Stomach (tissue), 9 donors: ENCODE results near the gene ZNF583. TPM values are rescaled to one million over a fixed set of nuclear protein-coding genes. Genes with fewer than 3 reads are reported as not detected.

Experiments
- DNase-seq, 2 donors: peaks; one replicate each; pipeline versions ENCODE4 v3.0.0 to v3.0.0-alpha.2; 2013 to 2019
- H3K27ac ChIP-seq, 5 donors: fragments of 200-600 bp in 4 of 5; sonication (generic) in 4 of 5; one replicate each; pipeline ENCODE4 v1.5.1; 2013 to 2019; ENCODE audit warnings: mild to moderate bottlenecking in 1 of 5, moderate library complexity in 1 of 5
- H3K27me3 ChIP-seq, 3 donors: fragments of 200-600 bp; sonication (generic); one replicate each; pipeline ENCODE4 v1.5.1; 2017 to 2019; ENCODE audit warnings: mixed run types in 1 of 3
- H3K36me3 ChIP-seq, 4 donors: fragments of 200-600 bp; sonication (generic); 1 replicate in 3 of 4; 2 replicates in 1 of 4; pipeline ENCODE4 v1.5.1; 2016 to 2019
- H3K4me1 ChIP-seq, 4 donors: fragments of 200-600 bp; sonication (generic); one replicate each; pipeline ENCODE4 v1.5.1; 2016 to 2019
- H3K4me3 ChIP-seq, 4 donors: fragments of 200-600 bp; sonication (generic) in 3 of 4; one replicate each; pipeline ENCODE4 v1.5.1; 2016 to 2019; ENCODE audit warnings: mild to moderate bottlenecking in 1 of 4
- H3K9me3 ChIP-seq, 4 donors: fragments of 200-600 bp; sonication (generic); one replicate each; pipeline ENCODE4 v1.5.1; 2016 to 2019
- CTCF ChIP-seq, 7 experiments: fragments of 450-650 bp in 4 of 7; fragments of 200-600 bp in 3 of 7; sonication (generic) in 3 of 7; IDR thresholded peaks; one replicate each; pipeline ENCODE4 v1.5.1; 2016 to 2019; ENCODE audit warnings: antibody characterized with exemption in 7 of 7, control low read depth in 2 of 7, mild to moderate bottlenecking in 1 of 7
- EP300 ChIP-seq: sonication (generic); formaldehyde crosslinking; IDR thresholded peaks from one replicate; pipeline ENCODE4 v1.6.1; 2017; ENCODE audit warnings: antibody characterized with exemption
- POLR2A ChIP-seq, 4 donors: fragments of 450-650 bp; IDR thresholded peaks; one replicate each; pipeline ENCODE4 v1.6.1; 2016; ENCODE audit warnings: antibody characterized with exemption in 4 of 4, control low read depth in 2 of 4, mild to moderate bottlenecking in 1 of 4, moderate library complexity in 1 of 4
- POLR2AphosphoS5 ChIP-seq, 3 donors: sonication (generic); formaldehyde crosslinking; IDR thresholded peaks; one replicate each; pipeline ENCODE4 v1.6.1; 2016; ENCODE audit warnings: antibody characterized with exemption in 3 of 3
- WGBS, 5 donors: extraction: QIAGEN DNeasy Blood & Tissue Kit in 3 of 5; methylation state at CpG; one replicate each; pipeline versions ENCODE4 v1.1.5 to v1.1.7; 2013 to 2018; 5-methylcytosine and 5-hydroxymethylcytosine counted together
- intact Hi-C: fragments of 100-400 bp; cut with DNase I; formaldehyde crosslinking; loops from one replicate; pipeline ENCODE4 v1.15.1; 2023; ENCODE audit warnings: low total_unique reads
- polyA plus RNA-seq, 3 donors: library from polyadenylated mRNA; stranded (reverse); fragments of 200-250 nt; gene quantifications; one replicate each; pipeline ENCODE4 v1.2.3, GENCODE V29; 2013
- total RNA-seq, 5 donors: library from RNA; depleted of rRNA; stranded (reverse); fragments of >200 nt; gene quantifications; one replicate each; pipeline versions ENCODE4 v1.1.0 to v1.2.3, GENCODE V29; 2014 to 2016
- donor health status: healthy with polysubstance abuse.
- donor health status: Bipolar disorder and iron deficiency.
- donor health status: healthy.

The ZNF583 gene
- total and polyA plus RNA-seq, 8 donors = 0.45 to 13.0 (median 3.3) TPM; not detected in 1

GRCh38 chr19:56377105-56377924 lies 26.8 kb upstream of the ZNF583 start:
- H3K9me3 ChIP-seq = peaks cover 51 to 100% (median 75%) of the 10 kb centered on the region in 4 donors
- no peaks in the 10 kb centered on the region for H3K4me1 ChIP-seq
- no peak for TF ChIP-seq POLR2A (IDR thresholded peaks at IDR 0.05)
- TF ChIP-seq CTCF (IDR thresholded peaks at IDR 0.05) = no peak
- no peak for TF ChIP-seq POLR2AphosphoS5 (IDR thresholded peaks at IDR 0.05)
- no peak for TF ChIP-seq EP300
- DNase-seq = no peak
- WGBS, 5 donors = 91 to 96% (median 92%) methylated on average over 11 of the region's 11 CpGs
- no peaks in the 10 kb centered on the region for H3K27me3 ChIP-seq
- H3K36me3 ChIP-seq = peaks cover 37 to 73% (median 67%) of the 10 kb centered on the region in 4 donors
- intact Hi-C loops = no loop called here
- H3K4me3 ChIP-seq = no peak overlapping the region
- H3K27ac ChIP-seq = no peak overlapping the region

DNA sequence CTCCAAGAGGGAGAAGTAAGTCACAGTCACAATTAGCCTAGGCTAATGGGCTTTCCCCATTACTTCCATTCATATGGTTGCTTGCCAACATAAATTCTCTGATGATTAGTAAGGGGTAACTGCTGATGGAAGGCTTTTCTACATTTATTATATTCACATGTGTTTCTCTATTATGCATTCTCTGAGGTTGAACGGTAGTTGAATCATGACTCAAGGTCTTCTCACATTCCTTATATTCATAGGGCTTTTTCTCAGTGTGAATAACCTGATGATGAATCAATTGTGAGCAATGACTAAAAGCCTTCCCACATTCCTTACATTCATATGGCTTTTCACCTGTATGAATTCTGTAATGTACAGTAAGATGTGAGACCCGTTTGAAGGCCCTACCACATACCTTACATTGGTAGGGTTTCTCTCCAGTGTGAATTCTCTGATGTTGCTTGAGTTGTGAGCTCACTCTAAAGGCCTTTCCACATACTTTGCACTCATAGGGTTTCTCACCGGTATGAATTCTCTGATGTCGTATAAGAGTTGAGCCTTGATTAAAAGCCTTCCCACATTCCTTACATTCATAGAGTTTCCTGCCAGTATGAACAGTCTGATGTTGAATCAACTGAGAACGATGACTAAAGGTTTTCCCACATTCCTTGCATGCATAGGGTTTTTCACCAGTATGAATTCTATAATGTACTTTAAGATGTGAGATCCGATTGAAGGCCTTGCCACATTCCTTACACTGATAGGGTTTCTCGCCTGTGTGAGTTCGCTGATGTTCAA lies 20.1 kb upstream of the ZNF583 start:
- H3K9me3 ChIP-seq = peaks cover 9 to 96% (median 71%) of the 10 kb centered on the region in 4 donors
- WGBS, 5 donors = 92 to 97% (median 95%) methylated on average over 8 of the region's 8 CpGs

GRCh38 chr19:56393119-56394012 lies 10.8 kb upstream of the ZNF583 start, which contains the start of gene ZNF582:
ZNF582 (minus strand) TSS chr19:56393534; CDS start chr19:56391752, 1,782 bp downstream.
- intact Hi-C loops = no loop called here

More for the DNA sequence above, 20.1 kb upstream of the ZNF583 start:
- DNase-seq = no peak
- TF ChIP-seq CTCF (IDR thresholded peaks at IDR 0.05) = no peak
- TF ChIP-seq EP300 = no peak
- TF ChIP-seq POLR2A (IDR thresholded peaks at IDR 0.05) = no peak
- no peak for TF ChIP-seq POLR2AphosphoS5 (IDR thresholded peaks at IDR 0.05)
- no peaks in the 10 kb centered on the region for H3K4me1 ChIP-seq
- no peak overlapping the region for H3K4me3 ChIP-seq
- H3K27me3 ChIP-seq = no peaks in the 10 kb centered on the region
- intact Hi-C loops = no loop called here
- H3K27ac ChIP-seq = no peak overlapping the region
- peaks cover 0 to 68% (median 55%) of the 10 kb centered on the region in 4 donors for H3K36me3 ChIP-seq

More at GRCh38 chr19:56393119-56394012, 10.8 kb upstream of the ZNF583 start, which contains the start of gene ZNF582:
- H3K9me3 ChIP-seq = peaks cover 4 to 81% (median 36%) of the 10 kb centered on the region in 4 donors
- peak within 1 kb of the TSS; percentile 56 to 71 (median 68) for H3K4me3 ChIP-seq
- H3K36me3 ChIP-seq = peaks cover 0 to 44% (median 35%) of the 10 kb centered on the region in 4 donors
- WGBS, 5 donors = 1 to 3% (median 2%) methylated on average over 40 to 73 of the region's 73 CpGs
- H3K27ac ChIP-seq = peak within 1 kb of the TSS; percentile 88 to 96 (median 92)
- peak; percentile 89 to 99 for DNase-seq
- H3K4me1 ChIP-seq = peaks cover 0 to 17% (median 4%) of the 10 kb centered on the region in 4 donors
- TF ChIP-seq CTCF (IDR thresholded peaks at IDR 0.05) (peak in 5 of 7 experiments; percentile 16 to 66 (median 58)), EP300 (no peak), POLR2AphosphoS5 (IDR thresholded peaks at IDR 0.05) (peak; percentile 55 to 84 (median 63))
- no peaks in the 10 kb centered on the region for H3K27me3 ChIP-seq
